Activated T-helper 1 cell treated with Interleukin-2 at 50 U/mL for 16 hours (primary cell): ENCODE data around the gene FARP2.
A peak's percentile ranks its signal among the peaks of the same experiment; 100 is the strongest.
"Not testable (repeated sequence)": the region's sequence is repeated elsewhere in the genome, so short reads cannot be mapped to it uniquely, and the experiment has no call there.

Experiments used
- DNase-seq: peaks from one replicate; pipeline ENCODE4 v3.0.0-alpha.2; 2020; ENCODE audit warnings: low read depth

The FARP2 gene

DNA sequence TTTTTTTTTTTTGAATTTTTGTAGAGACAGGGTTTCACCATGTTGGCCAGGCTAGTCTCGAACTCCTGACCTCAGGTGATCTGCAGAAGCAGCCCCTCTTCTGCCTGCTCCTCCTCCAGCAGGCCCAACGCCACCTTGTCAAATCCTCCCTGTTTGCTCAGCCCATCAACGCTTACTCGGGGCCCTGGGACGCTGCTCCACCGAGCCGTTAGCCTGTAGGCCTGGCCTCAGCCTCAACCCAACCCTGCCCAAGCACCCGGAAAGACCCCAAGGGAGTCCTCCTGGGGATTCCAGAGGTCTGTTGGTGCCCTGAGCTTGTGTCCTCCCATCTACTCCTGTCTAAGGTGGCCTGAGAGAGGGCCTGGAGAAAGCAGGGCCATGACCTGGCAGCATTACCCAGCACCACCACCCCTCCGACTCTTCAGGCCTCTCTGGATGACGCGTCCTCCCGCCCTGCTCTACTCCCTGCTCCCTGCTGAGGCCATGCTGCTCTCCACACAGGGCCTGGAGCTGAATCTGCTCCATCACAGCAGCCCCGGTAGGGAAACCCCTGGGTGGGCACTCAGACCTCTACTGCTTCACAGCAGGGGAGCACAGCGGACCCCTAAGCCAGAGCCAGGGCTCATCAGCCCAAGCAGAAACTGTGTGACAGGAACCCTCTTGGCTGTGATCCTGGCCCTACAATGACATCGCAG, 149.1 kb downstream of the FARP2 start:
- DNase-seq = no peak

DNA sequence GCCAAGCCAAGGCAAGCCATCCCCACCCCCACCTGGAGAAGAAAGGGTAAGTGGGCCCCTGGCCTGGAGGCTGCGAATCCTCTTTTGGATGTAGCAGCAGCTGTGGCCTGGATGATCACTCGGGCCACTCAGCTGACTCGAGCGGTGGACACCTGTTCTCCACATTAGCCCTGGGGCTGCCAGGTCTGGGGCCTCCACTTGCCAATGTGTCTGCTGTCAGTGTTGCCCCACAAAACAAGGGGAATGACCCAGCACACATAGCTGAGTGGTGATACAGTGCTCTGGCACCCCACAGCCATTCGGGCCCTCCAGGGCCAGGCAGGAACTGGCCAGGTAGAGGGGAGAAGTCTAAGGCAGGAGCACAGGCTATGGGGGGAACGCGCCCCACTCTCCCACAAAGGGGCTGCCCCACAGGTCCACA, 149.7 kb downstream of the FARP2 start:
- no peak for DNase-seq

DNA sequence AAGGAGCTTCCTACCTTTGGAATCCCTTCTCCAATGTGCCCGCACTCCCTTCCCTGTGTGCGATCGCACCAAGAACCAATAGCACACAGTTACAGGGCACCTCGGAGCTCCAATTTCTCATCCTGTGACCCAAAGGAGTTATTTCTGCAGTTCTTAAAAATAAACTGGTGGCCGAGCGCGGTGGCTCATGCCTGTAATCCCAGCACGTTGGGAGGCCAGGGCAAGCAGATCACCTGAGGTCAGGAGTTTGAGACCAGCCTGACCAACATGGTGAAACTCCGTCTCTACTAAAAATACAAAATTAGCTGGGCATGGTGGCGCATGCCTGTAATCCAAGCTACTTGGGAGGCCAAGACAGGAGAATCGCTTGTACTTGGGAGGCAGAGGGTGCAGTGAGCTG, 150.2 kb downstream of the FARP2 start:
- not testable (repeated sequence) for DNase-seq

DNA sequence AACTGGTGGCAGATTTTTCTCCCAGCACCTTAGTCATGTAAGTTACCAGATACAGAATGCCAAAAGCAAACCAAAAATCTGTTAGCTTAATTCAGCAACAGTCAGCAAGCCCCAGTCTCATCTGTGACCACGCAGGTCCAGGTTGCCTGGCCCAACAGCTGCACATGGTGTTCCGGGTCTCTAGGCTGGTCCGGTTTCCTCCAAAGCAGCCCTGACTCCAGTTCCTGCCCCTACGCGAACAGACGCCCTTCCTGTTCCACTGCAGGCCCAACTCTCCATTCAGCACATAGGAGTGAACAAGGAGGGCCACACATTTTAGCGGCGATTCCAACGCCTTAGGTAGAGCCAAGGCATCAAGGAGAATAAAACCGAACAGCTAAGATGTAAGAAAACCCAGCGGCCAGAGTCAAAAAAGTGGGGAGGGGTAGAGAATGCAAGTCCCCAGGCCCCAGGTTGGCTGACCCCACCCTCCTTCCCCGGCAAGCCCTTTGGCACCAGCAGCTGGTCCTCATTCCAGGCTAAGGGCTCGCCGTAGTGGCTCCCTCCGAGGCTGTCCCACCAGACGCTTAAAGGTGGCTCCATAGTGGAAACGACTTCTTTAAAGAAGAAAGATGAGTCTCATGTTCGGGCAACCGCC, 150.8 kb downstream of the FARP2 start:
- no peak for DNase-seq

DNA sequence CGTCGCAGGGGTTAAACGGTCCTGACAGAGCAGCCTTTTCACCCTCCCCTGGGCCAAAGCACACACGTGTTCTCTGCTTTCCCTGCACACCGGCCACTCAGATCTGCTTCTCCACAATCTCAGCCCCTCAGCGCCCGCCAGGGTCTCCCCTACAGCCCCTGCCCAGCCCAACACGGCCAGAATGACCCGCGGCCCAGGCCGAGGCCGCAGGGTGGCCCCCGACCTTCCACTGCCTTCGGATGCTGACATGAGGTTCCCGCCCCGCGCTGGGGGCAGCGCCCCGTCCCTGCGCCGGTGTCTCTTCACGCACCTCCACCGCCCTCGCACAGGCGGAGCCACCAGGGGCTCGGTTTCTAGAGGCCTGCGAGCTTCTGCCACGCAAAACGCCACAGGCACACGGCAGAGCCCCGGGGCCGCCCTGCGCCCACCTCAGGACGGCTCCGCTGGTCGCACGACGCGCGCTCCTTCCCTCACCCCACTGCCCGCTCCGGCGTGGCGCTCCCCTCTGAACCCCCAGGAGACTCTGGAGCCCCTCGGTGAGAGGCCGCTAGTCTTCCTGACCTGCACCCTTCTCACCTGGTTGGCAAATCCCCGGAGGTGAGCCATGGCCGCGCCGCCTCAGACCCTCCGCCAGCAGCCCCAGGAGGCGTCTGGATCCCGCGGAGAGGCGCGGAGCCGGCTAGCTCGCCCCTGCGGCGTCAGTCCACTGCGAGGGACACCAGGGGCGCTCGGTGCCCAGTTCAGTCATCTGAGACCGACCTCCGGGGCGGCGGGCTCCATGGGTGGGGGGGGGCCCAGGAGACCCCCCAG, 151.6 kb downstream of the FARP2 start:
- DNase-seq = peak; percentile 16

DNA sequence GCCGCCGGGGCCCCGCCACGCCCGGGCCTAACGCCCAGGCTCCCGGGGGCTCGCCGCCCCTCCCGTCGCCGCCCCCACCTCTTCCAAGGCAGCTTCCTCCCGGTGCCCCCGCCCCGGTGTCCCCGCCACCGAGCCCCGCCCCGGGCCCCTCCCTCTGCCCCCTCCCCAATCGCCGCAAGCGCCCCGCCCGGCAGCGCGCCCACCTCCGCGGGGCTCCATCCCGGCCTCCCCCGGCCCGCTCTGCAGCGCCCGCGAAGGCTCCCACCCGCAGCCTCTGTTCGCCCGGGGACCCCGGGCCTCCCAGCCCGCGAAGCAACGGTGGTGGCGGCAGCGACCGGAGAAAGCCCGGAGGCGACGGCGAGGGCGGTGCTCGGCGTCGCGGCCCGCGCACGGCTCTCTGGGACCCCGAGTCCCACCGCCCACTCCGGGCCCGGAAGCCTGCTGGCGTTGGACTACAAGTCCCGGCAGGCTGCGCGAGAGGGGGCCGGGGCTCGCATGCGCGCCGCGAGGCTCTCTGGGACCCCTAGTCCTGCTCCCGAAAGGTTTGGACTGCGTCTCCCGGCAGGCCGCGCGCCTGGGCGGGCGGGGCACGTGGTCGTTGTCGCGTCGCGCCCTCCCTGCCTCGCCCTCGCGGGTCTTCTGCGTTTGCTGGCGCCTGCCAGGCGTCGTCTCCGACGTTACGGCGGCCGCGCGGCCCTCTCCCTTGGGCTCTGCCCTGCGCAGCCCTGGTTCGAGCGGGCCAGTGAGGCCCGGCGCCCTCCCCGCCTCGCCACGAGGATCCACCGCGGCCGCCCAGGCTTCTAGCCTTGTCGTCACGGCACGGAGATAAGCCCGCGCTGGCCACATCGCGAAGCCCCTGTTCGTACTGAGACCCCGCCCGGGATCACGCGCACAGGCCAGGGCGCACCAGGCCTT, 152.4 kb downstream of the FARP2 start, which contains the start of gene STK25:
Gene STK25 (minus strand): TSS at position 345 of the 915 bp plus-strand sequence. CDS start 549 bp downstream, outside the sequence.
- peak; percentile 97 for DNase-seq

DNA sequence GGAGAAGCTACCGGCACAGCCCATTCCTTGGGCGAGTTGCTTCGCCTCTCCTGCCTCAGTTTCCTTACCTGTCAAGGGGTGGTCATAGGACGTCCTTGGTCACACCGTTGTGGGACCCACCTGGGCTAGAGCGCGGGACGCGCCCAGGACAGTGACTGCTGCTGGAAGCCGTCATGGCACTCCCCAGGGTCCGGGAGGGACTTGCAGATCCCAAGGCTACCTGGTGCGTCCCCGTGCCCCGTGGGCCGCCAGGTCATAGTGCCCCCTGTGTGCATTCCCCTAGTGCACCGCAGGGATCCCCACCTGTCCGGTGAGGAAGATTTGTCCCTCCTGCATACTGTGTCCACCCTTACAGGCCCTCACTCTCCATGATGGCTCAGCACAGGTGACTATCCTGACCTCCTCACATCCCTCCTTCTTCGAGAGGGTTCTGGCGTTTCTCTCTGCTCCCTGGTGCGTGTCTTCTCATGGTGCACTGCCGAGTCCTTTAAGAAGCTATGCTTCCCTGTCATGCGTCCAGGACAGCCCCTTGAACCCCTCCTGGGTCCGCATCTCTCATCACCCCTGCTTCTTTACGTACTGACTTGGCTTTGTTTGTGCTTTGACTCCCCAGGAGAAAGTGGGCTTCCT, 153.2 kb downstream of the FARP2 start:
- DNase-seq = no peak

DNA sequence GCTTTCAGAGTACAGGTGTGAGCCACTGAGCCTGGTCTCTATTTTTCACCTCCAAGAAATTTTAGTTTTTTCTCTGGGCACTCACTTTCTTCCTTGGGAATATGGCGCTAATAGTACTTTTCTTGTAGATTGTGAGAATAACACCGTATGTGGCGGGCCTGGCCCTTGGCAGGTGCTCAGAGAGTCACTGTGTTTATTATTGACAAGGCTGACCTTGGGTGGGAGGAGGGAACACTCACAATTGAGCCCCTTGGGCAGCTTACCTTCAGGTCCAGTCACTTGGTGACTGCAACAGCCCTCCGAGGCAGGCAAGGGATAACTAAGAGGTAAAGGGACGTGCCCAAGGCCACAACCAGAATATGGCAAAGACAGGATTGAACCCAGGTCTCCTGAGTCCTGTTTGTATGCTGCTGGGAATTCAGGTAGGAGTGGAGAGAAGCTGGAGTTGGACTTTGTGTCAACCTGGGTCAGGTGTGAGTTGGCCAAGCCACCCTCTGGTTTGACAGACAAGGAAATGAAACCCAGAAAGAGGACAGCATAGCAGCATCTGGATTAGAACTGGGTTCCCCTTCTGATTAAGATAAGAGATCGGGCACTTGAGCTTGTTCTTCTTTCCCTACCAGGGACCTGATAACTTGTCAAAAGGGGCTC, 155.1 kb downstream of the FARP2 start:
- DNase-seq = no peak

DNA sequence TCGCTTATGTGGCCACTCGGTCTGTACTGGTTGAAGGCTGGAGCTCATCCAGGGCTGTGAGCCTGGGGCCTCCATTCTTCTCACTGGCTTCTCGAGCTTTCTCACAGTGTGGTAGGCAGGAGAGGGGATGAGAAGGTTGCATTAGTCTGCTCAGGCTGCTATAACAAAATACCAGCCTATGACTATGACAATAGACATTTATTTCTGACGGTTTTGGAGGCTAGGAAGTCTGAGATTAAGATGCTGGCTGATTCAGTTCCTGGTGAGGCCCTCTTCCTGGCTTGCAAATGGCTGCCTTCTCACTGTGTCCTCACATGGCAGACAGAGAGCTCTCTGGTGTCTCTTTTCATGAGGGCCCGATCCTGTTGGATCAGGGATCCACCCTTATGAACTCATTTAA, 158.5 kb downstream of the FARP2 start:
- DNase-seq = no peak

DNA sequence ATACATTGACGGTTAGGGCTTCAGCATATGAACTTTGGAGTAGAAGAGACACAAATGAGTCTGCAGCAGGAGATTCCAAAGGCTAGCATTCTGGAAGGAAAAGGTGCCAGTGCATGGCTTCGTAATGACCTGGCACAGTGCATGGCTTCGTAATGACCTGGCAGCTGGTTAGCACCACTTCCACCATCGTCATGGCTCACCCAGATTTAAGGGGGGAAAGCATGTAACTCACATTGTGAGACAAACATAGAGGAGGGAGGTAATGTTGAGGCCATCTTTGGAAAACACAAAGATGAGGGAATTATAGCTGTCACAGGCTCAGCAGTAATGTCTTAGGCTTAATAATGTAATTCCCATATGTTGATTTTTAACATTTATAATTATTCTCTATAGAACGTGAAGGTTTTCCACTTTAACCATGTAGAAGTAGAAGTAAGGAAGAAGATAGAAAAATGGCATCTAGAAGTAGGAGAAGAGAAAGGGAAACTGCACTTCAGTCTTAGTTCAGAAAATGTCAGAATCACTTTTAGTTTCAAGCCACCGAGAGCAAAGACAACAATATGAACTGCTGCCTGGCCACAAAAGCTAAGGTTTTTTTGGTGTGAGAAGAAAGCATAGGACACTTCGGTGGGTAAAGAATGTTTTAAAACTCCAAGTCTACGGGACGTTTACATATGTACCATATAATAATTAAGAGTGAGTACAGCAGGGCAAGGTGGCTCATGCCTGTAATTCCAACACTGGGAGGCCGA, 159.1 kb downstream of the FARP2 start:
- no peak for DNase-seq

DNA sequence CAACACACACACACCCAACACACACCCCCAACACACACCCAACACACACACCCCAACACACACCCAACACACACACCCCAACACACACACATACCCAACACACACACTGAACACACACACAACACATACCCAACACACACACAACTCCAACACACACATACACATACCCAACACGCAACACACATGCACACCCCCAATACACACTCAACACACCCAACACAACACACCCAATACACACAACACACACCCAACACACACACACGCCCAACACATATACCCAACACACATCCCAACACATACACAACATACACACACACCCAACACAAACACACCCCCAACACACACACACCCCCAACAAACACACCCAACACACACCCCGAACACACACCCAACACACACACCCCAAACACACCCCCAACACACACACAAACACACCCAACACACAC, 160.5 kb downstream of the FARP2 start:
- no peak for DNase-seq

DNA sequence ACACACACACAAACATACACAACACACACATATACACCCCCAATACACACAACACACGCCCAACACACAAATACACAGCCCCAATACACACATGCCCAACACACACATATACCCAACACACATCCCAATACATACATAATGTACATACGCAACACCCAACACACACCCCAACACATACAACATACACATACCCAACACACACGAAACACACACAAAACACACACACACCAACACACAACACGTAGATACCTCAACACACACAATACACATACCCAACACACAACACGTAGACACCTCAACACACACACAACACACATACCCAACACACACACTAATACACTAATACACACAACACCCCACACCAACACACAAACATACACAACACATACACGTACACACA, 161.2 kb downstream of the FARP2 start:
- DNase-seq = no peak

DNA sequence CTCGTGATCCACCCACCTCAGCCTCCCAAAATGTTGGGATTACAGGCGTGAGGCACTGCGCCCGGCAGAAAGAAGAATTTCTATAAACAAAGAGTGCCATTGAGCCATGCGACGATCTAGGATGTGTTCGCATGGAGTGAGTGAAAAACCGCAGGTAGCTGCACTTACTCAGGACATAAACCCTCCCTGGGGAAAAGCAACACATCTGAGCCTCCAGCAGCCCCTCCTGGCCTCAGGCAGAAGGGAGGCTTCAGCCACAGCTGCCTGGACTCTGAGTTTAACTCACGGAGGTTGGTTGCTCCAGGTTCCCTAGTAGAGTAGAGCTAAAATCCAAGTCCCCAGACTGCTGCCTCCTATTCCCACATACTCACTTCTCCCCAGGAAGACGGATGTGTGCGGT, 163.6 kb downstream of the FARP2 start:
- DNase-seq = no peak

DNA sequence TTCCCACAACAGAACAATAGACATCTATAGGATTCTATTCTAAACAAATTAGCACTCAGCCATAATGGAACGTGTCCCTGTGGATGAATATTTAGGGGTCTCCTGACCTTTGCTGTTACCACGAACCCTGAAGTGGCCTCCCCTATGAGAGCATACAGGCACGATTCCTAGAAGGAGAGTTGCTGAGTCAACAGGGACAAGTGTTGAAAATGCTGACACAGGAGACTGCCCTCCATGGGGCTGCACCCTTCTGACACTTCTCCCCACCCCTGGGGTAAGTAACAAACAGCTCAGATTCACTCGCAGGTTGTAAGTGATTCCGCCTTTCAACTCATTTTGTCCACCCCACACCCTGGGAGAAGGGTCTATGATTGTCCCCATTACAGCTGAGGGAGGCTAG, 166.4 kb downstream of the FARP2 start:
- no peak for DNase-seq

DNA sequence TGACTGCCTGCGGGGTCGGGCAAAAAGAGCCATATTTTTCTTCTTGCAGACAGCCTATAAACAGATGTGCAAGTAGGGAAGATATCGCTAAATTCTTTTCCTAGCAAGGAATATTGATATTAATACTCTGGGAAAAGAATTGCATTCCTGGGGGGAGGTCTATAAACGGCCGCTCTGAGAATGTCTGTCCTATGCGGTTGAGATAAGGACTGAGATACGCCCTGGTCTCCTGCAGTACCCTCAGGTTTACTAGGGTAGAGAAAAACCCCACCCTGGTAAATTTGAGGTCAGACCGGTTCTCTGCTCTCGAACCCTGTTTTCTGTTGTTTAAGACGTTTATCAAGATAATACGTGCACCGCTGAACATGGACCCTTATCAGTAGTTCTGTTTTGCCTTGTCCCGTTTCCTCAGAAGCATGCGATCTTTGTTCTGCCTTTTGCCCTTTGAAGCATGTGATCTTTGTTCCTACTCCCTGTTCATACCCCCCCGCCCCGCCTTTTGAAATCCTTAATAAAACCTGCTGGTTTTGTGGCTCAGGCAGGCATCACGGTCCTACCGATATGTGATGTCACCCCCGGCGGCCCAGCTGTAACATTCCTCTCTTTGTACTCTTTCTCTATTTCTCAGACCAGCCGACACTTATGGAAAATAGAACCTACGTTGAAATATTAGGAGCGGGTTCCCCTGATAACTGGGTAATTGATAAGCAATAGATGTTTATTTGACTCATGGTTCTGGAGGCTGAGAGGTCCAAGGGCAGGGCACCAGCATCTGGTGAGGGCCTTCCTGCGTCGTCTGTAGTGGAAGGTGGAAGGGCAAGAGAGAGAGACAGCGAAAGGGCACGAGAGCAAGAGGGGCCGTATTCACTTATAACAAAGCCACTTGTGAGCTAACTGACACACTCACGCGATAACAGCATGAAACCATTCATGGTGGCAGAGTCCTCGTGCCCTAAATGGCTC, 170.0 kb downstream of the FARP2 start:
- not testable (repeated sequence) for DNase-seq

DNA sequence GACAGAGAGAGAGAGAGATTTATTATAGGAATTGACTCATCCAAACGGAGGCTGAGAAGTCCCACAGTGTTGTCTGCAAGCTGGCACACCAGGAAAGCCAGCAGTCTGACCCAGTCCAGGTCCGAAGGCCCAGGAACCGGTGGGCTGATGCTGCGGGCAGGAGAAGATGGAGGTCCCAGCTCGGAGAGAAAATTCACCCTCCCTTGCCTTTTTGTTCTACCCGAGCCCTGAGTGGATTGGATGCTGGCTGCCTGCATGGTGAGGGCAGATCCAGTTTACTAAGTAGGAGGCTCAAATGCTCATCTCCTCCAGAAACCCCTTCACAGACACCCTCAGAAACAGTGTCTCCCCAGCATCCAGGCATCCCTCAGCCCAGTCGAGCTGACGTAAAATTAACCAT, 174.5 kb downstream of the FARP2 start:
- DNase-seq = no peak

DNA sequence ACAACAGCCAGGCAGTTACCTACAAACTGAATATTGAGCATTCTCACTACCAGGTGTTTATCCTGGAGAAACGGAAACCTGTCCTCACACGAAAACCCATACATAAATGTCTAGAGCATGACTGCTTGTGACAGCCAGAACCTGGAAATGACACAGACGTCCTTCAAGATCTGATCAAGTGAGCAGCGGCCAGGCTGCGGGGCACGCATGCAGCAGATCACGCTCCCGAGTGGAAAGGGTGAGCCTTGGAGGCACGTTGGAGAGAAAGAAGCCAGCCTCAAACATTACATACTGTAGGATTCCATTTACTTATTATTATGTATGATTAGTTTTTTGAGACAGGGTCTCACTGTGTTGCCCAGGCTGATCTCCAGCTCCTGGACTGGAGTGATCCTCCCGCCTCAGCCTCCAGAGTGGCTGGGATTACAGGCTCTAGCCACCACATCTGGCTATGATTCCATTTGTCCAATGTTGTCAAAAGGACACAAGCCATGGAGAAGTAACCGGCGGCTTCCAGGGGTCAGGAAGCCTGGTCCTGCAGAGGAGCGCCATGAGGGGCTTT, 175.2 kb downstream of the FARP2 start:
- DNase-seq = no peak

DNA sequence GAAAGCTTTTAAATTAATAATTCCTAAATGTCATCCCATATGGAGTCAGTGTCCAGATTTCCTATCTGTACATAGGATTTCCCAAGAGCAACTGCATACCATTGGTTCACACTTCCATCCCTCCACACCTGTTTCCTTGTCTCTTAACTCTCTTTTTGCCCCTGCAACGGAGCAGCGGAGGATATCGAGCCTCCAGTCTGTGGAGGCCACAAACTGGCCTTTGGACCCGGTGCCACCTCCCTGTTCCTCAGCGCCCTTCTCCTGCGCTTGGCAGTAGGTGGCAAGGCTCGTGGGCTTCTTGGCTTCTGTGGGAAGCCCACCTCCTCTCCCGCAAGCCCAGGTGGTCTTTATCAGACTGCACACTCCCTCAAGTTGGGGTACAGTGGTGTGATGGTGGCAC, 176.1 kb downstream of the FARP2 start:
- DNase-seq = no peak
